Panc1 (cell line): ENCODE measurements around the gene JPH3. TPM values are rescaled to one million over a fixed set of nuclear protein-coding genes. Genes with fewer than 3 reads are reported as not detected.

Experiments
- ATAC-seq: fragments of 200-7000 bp; cut with Tn5 transposase; 2 replicates; pipeline ENCODE4 v1.9.1; 2020; ENCODE audit warnings: mild to moderate bottlenecking, moderate library complexity
- BruUV-seq: library from RNA; stranded (reverse); fragments of 400-500 nt; replicated peaks from 2 replicates; lab custom pipeline; 2021; lab: Mats Ljungman, UMichigan
- CTCF ChIA-PET: fragments of 300-600 bp; sonication (Branson Sonifier 250); formaldehyde crosslinking; loops from one replicate; lab custom pipeline; 2022; ENCODE audit warnings: antibody characterized with exemption; lab: Charles Lee
- POLR2A ChIA-PET: fragments of 300-600 bp; sonication (Branson Sonifier 250); formaldehyde crosslinking; loops from one replicate; lab custom pipeline; 2022; ENCODE audit warnings: antibody characterized with exemption; lab: Charles Lee
- DNase-seq: peaks from one replicate; pipeline ENCODE4 v3.0.0-alpha.2; 2010; ENCODE audit warnings: low read depth, low spot score
- H3K27ac ChIP-seq: 2 replicates; pipeline ENCODE4 v1.5.1; 2011; ENCODE audit warnings: mild to moderate bottlenecking, low read length, inconsistent platforms
- H3K27me3 ChIP-seq: fragments of 200-500 bp; sonication (Bioruptor generic); 2 replicates; pipeline ENCODE4 v1.6.0; 2014; ENCODE audit warnings: low read length, inconsistent platforms; ENCODE audit not compliant: control insufficient read depth, insufficient read depth
- H3K36me3 ChIP-seq: fragments of 200-500 bp; sonication (Bioruptor generic); 2 replicates; pipeline ENCODE4 v1.5.1; 2014; ENCODE audit warnings: inconsistent platforms, mild to moderate bottlenecking, low read length, moderate library complexity; ENCODE audit not compliant: control insufficient read depth, insufficient read depth
- H3K4me1 ChIP-seq: 2 replicates; pipeline ENCODE4 v1.5.1; 2011; ENCODE audit warnings: inconsistent platforms, mild to moderate bottlenecking, low read length, moderate library complexity; ENCODE audit not compliant: control insufficient read depth, insufficient read depth
- H3K4me3 ChIP-seq, 2 experiments: 2 replicates each; pipeline ENCODE4 v1.5.1; 2011 to 2012; ENCODE audit warnings: low read depth in 2 of 2, low read length in 2 of 2, mild to moderate bottlenecking in 2 of 2, inconsistent platforms in 1 of 2, moderate library complexity in 1 of 2
- H3K9me3 ChIP-seq: fragments of 200-500 bp; sonication (Bioruptor generic); 2 replicates; pipeline ENCODE4 v1.5.1; 2014; ENCODE audit warnings: low read depth, mild to moderate bottlenecking, inconsistent platforms, low read length, moderate library complexity; ENCODE audit not compliant: control insufficient read depth, insufficient read depth
- CTCF ChIP-seq: fragments of 450-650 bp; IDR thresholded peaks from 2 replicates; pipeline ENCODE4 v1.5.1; 2017; ENCODE audit warnings: mild to moderate bottlenecking
- POLR2AphosphoS5 ChIP-seq: IDR thresholded peaks from 2 replicates; pipeline ENCODE4 v1.6.1; 2012; ENCODE audit warnings: mild to moderate bottlenecking, low read depth, low read length, moderate library complexity
- REST ChIP-seq, 2 experiments: IDR thresholded peaks; 2 replicates each; pipeline ENCODE4 v1.6.1; 2011 to 2012; ENCODE audit warnings: low read depth in 2 of 2, control low read depth in 1 of 2, low read length in 1 of 2, mild to moderate bottlenecking in 1 of 2, moderate library complexity in 1 of 2; ENCODE audit not compliant: insufficient read depth in 1 of 2
- SIN3A ChIP-seq: IDR thresholded peaks from 2 replicates; pipeline ENCODE4 v1.6.1; 2012; ENCODE audit warnings: low read depth, mild to moderate bottlenecking, low read length, moderate library complexity, borderline replicate concordance; ENCODE audit not compliant: insufficient read depth
- TCF7L2 ChIP-seq: IDR thresholded peaks from 2 replicates; pipeline ENCODE4 v1.6.1; 2011; ENCODE audit warnings: mild to moderate bottlenecking, low read depth, low read length, inconsistent platforms
- in situ Hi-C: cut with HindIII; loops from 2 replicates; pipeline ENCODE4 v1.10.0; 2016; ENCODE audit warnings: low sequenced_read_pairs, low pct_unique_long_range_greater_than_20kb
- intact Hi-C: fragments of 100-400 bp; cut with micrococcal nuclease; formaldehyde crosslinking; loops from one replicate; pipeline ENCODE4 v1.10.0; 2022; ENCODE audit not compliant: unreplicated experiment
- total RNA-seq: library from RNA; stranded (reverse); gene quantifications from one replicate; pipeline ENCODE4 v1.2.1, GENCODE V29; 2021; ENCODE audit not compliant: unreplicated experiment

The JPH3 gene
- total RNA-seq, 1 experiment from 2014 or later, result 1.2 TPM

- BruUV-seq, result no TSS peak
- CTCF ChIA-PET, result no interaction called here
Measured at GRCh38 chr16:87701078-87701460, 98.8 kb downstream of the JPH3 start.

GRCh38 chr16:87701505-87701921 lies 99.2 kb downstream of the JPH3 start:
- in situ Hi-C loops, result no loop called here
- CTCF ChIA-PET, result no interaction called here
- H3K36me3 ChIP-seq, result no peaks in the 10 kb centered on the region

More at GRCh38 chr16:87701078-87701460, 98.8 kb downstream of the JPH3 start:
- DNase-seq, result no peak
- TF ChIP-seq CTCF (no peak), TCF7L2 (no peak), SIN3A (no peak), POLR2AphosphoS5 (no peak), REST (IDR thresholded peaks at IDR 0.05; ENCODE audit: insufficient read depth in 1 of 2, low read depth in 2 of 2, low read length in 1 of 2) (no peak)
- H3K27me3 ChIP-seq, result no peaks in the 10 kb centered on the region
- H3K9me3 ChIP-seq, result no peaks in the 10 kb centered on the region
- H3K4me3 ChIP-seq, result no peak overlapping the region
- H3K4me1 ChIP-seq, result no peaks in the 10 kb centered on the region
- in situ Hi-C loops (no loop called here), intact Hi-C loops (no loop called here)
- no peaks in the 10 kb centered on the region for H3K36me3 ChIP-seq
- ATAC-seq, result peak; percentile 28; the same call in 1 of the 2 replicates
- POLR2A ChIA-PET, result no interaction called here
- H3K27ac ChIP-seq, result no peak overlapping the region

More at GRCh38 chr16:87701505-87701921, 99.2 kb downstream of the JPH3 start:
- POLR2A ChIA-PET, result no interaction called here
- TF ChIP-seq CTCF, result no peak
- no peak overlapping the region for H3K27ac ChIP-seq
- H3K9me3 ChIP-seq, result no peaks in the 10 kb centered on the region
- ATAC-seq (peak; percentile 8; the same call in 1 of the 2 replicates), DNase-seq (no peak)
- no peaks in the 10 kb centered on the region for H3K27me3 ChIP-seq
- H3K4me3 ChIP-seq, result no peak overlapping the region
- no TSS peak for BruUV-seq
- intact Hi-C loops, result no loop called here
- no peaks in the 10 kb centered on the region for H3K4me1 ChIP-seq
